ENCODE results near the gene TATDN2. TPM values are rescaled to one million over a fixed set of nuclear protein-coding genes. Genes with fewer than 3 reads are reported as not detected.

The TATDN2 gene
- total and polyA plus RNA-seq, 2 experiments from 2014 or later: 4.6 to 8.4 TPM

- H3K4me3 ChIP-seq: no peak overlapping the region
- DNase-seq: no peak
- H3K79me2 ChIP-seq (ENCODE audit: insufficient read depth): no peaks in the 10 kb centered on the region
- no peaks in the 10 kb centered on the region for H4K20me1 ChIP-seq (ENCODE audit: insufficient read depth)
- in situ Hi-C loops (cut with MboI): no loop called here
- WGBS, 2 experiments (ENCODE audit: low coverage in 1 of 2, low lambda C conversion rate in 2 of 2, missing lambda C conversion rate in 2 of 2): 93 to 94% methylated on average over 13 of the region's 13 CpGs
- no peak for TF ChIP-seq EZH2phosphoT487 (IDR thresholded peaks at IDR 0.05; ENCODE audit: insufficient read depth, low read depth)
- no peak for TF ChIP-seq EZH2 (IDR thresholded peaks at IDR 0.05; ENCODE audit: insufficient read depth, poor library complexity, severe bottlenecking)
- H3K9ac ChIP-seq: no peak overlapping the region
- H2AFZ ChIP-seq: no peak overlapping the region
- no peaks in the 10 kb centered on the region for H3F3A ChIP-seq (ENCODE audit: insufficient read depth)
- no peaks in the 10 kb centered on the region for H3K4me1 ChIP-seq (ENCODE audit: insufficient read depth)
- H3K9me2 ChIP-seq (ENCODE audit: insufficient read depth): no peaks in the 10 kb centered on the region
- no peak overlapping the region for H3K27ac ChIP-seq
- H3K36me3 ChIP-seq (ENCODE audit: low read depth): no peaks in the 10 kb centered on the region
- H3K27me3 ChIP-seq (replicated peaks; ENCODE audit: insufficient read depth): no peaks in the 10 kb centered on the region
- H3K9me3 ChIP-seq (ENCODE audit: low read depth): no peaks in the 10 kb centered on the region
- no peak overlapping the region for H3K4me2 ChIP-seq (ENCODE audit: unreplicated experiment)
These were observed 14.3 kb upstream of the TATDN2 start for GRCh38 chr3:10233988-10234387.

- in situ Hi-C loops (cut with MboI): no loop called here
- H3K79me2 ChIP-seq (ENCODE audit: insufficient read depth): no peaks in the 10 kb centered on the region
- no peaks in the 10 kb centered on the region for H3K36me3 ChIP-seq (ENCODE audit: low read depth)
- no peaks in the 10 kb centered on the region for H3K9me2 ChIP-seq (ENCODE audit: insufficient read depth)
- H3K4me2 ChIP-seq (ENCODE audit: unreplicated experiment): no peak overlapping the region
- no peaks in the 10 kb centered on the region for H3K27me3 ChIP-seq (replicated peaks; ENCODE audit: insufficient read depth)
- DNase-seq: no peak
- no peak overlapping the region for H3K27ac ChIP-seq
- no peak overlapping the region for H3K4me3 ChIP-seq
- H3K9me3 ChIP-seq (ENCODE audit: low read depth): no peaks in the 10 kb centered on the region
- no peak for TF ChIP-seq EZH2phosphoT487 (IDR thresholded peaks at IDR 0.05; ENCODE audit: insufficient read depth, low read depth)
- TF ChIP-seq EZH2 (IDR thresholded peaks at IDR 0.05; ENCODE audit: insufficient read depth, poor library complexity, severe bottlenecking): no peak
- H3K4me1 ChIP-seq (ENCODE audit: insufficient read depth): no peaks in the 10 kb centered on the region
- no peak overlapping the region for H2AFZ ChIP-seq
- H3K9ac ChIP-seq: no peak overlapping the region
- H4K20me1 ChIP-seq (ENCODE audit: insufficient read depth): no peaks in the 10 kb centered on the region
- H3F3A ChIP-seq (ENCODE audit: insufficient read depth): no peaks in the 10 kb centered on the region
- WGBS, 2 experiments (ENCODE audit: low coverage in 1 of 2, low lambda C conversion rate in 2 of 2, missing lambda C conversion rate in 2 of 2): 91 to 92% methylated on average over 36 of the region's 36 CpGs
These were observed 13.6 kb upstream of the TATDN2 start for GRCh38 chr3:10234526-10235230.

- no peaks in the 10 kb centered on the region for H3K4me1 ChIP-seq (ENCODE audit: insufficient read depth)
- H3K4me2 ChIP-seq (ENCODE audit: unreplicated experiment): no peak overlapping the region
- H3F3A ChIP-seq (ENCODE audit: insufficient read depth): no peaks in the 10 kb centered on the region
- H3K27me3 ChIP-seq (replicated peaks; ENCODE audit: insufficient read depth): no peaks in the 10 kb centered on the region
- H3K36me3 ChIP-seq (ENCODE audit: low read depth): no peaks in the 10 kb centered on the region
- H3K9ac ChIP-seq: no peak overlapping the region
- no peak for DNase-seq
- in situ Hi-C loops (cut with MboI): no loop called here
- 80% methylated on average over 6 of the region's 6 CpGs for WGBS, 2 experiments (ENCODE audit: low coverage in 1 of 2, low lambda C conversion rate in 2 of 2, missing lambda C conversion rate in 2 of 2)
- no peaks in the 10 kb centered on the region for H3K79me2 ChIP-seq (ENCODE audit: insufficient read depth)
- H3K9me2 ChIP-seq (ENCODE audit: insufficient read depth): no peaks in the 10 kb centered on the region
- H3K27ac ChIP-seq: no peak overlapping the region
- TF ChIP-seq EZH2 (IDR thresholded peaks at IDR 0.05; ENCODE audit: insufficient read depth, poor library complexity, severe bottlenecking) (no peak), EZH2phosphoT487 (IDR thresholded peaks at IDR 0.05; ENCODE audit: insufficient read depth, low read depth) (no peak)
- H2AFZ ChIP-seq: no peak overlapping the region
- no peak overlapping the region for H3K4me3 ChIP-seq
- H4K20me1 ChIP-seq (ENCODE audit: insufficient read depth): no peaks in the 10 kb centered on the region
- no peaks in the 10 kb centered on the region for H3K9me3 ChIP-seq (ENCODE audit: low read depth)
These were observed 12.7 kb upstream of the TATDN2 start for GRCh38 chr3:10235551-10235950.

- H3K9me3 ChIP-seq (ENCODE audit: low read depth): no peaks in the 10 kb centered on the region
- no peaks in the 10 kb centered on the region for H3K79me2 ChIP-seq (ENCODE audit: insufficient read depth)
- no peak overlapping the region for H3K4me2 ChIP-seq (ENCODE audit: unreplicated experiment)
- no peak overlapping the region for H3K9ac ChIP-seq
- no peak overlapping the region for H3K27ac ChIP-seq
- 0 out of 2 replicates have a peak, but pooled peaks cover 3% of the 10 kb centered on the region for H3K4me1 ChIP-seq (ENCODE audit: insufficient read depth)
- no peaks in the 10 kb centered on the region; the same call in 1 of the 2 replicates for H3F3A ChIP-seq (ENCODE audit: insufficient read depth)
- no peak for DNase-seq
- no peaks in the 10 kb centered on the region for H3K36me3 ChIP-seq (ENCODE audit: low read depth)
- in situ Hi-C loops (cut with MboI): no loop called here
- H4K20me1 ChIP-seq (ENCODE audit: insufficient read depth): no peaks in the 10 kb centered on the region
- H2AFZ ChIP-seq: no peak overlapping the region
- TF ChIP-seq EZH2 (IDR thresholded peaks at IDR 0.05; ENCODE audit: insufficient read depth, poor library complexity, severe bottlenecking) (no peak), EZH2phosphoT487 (IDR thresholded peaks at IDR 0.05; ENCODE audit: insufficient read depth, low read depth) (no peak)
- no peaks in the 10 kb centered on the region for H3K9me2 ChIP-seq (ENCODE audit: insufficient read depth)
- no peak overlapping the region for H3K4me3 ChIP-seq
- no peaks in the 10 kb centered on the region for H3K27me3 ChIP-seq (replicated peaks; ENCODE audit: insufficient read depth)
- WGBS, 2 experiments (ENCODE audit: low coverage in 1 of 2, low lambda C conversion rate in 2 of 2, missing lambda C conversion rate in 2 of 2): 76 to 83% methylated on average over 15 of the region's 15 CpGs
These were observed 9.7 kb upstream of the TATDN2 start for GRCh38 chr3:10238345-10239183.

Data from GM23248 (cell line).